C4-2B (cell line): ENCODE data around the gene ANKLE2.

Experiments
- H3K27ac ChIP-seq: fragments of 450-650 bp; 2 replicates; pipeline ENCODE4 v1.5.1; 2017
- ZFX ChIP-seq: fragments of 450-650 bp; IDR thresholded peaks from 2 replicates; pipeline ENCODE4 v1.6.1; 2017
- TF ChIP-seq, protein P1 (sequence below): fragments of 450-650 bp; conservative IDR thresholded peaks from 2 replicates; pipeline ENCODE4 v1.5.1; 2017; ENCODE audit warnings: mild to moderate bottlenecking

Gene ANKLE2

DNA sequence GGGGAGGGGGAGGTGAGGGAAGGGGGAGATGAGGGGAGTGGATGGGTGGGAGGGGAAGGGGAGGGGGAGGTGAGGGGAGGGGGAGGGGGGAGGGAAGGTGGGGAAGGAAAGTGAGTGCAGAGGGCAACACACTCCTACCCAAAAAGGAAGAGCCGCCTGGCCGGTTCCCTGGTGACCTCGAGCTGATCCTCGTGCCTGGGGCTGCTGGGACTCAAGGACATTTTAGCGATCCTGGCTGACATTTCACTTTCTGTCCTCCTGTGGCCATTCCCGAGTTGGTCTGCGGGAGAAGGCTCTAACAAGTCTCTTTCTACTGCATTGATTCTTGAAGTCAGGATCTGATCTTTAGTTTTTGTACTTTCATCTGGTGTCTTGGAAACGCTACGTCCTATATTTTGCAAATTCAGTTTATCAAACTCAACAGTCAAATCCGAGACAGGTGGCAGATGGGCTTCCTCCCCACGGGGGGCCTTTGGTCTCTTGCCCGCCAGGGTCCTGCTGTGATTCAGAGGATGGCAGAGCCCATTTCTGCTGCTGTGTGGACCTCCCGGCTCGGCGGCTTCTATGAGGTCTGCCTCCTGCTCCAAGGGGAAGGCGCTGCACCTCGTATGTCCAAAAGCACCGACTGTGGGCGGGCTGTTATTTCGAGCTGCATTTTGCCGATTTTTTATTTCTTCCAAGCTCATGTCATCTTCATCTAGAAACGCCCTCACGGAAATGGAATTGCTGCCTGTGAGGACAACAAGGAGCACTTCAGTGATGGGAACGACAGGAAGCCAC is 31.9 kb downstream of the ANKLE2 start:
- no peak for TF ChIP-seq ZFX
- TF ChIP-seq, protein P1, sequence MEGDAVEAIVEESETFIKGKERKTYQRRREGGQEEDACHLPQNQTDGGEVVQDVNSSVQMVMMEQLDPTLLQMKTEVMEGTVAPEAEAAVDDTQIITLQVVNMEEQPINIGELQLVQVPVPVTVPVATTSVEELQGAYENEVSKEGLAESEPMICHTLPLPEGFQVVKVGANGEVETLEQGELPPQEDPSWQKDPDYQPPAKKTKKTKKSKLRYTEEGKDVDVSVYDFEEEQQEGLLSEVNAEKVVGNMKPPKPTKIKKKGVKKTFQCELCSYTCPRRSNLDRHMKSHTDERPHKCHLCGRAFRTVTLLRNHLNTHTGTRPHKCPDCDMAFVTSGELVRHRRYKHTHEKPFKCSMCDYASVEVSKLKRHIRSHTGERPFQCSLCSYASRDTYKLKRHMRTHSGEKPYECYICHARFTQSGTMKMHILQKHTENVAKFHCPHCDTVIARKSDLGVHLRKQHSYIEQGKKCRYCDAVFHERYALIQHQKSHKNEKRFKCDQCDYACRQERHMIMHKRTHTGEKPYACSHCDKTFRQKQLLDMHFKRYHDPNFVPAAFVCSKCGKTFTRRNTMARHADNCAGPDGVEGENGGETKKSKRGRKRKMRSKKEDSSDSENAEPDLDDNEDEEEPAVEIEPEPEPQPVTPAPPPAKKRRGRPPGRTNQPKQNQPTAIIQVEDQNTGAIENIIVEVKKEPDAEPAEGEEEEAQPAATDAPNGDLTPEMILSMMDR = no peak
- no peak overlapping the region for H3K27ac ChIP-seq

DNA sequence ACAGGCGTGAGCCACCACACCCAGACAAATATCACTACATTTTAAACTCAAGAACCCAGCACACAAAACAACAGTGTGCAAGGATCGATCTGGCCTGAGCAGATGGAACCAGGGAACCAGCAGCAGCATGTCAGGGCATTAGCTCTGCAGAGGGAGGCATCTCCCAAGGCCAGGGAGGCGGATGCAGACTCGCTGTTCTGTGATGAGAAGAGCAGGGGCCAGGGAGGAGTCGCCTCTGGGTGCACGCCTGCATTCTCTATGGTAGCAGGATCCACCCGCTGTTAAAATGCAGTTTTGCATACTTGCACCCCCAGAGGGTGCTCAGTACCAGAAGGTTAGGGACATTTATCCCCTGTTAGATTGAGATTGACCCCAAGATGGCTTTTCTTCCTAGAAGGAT is 33.1 kb downstream of the ANKLE2 start:
- H3K27ac ChIP-seq = no peak overlapping the region
- TF ChIP-seq, protein P1 = no peak
- TF ChIP-seq ZFX = no peak

DNA sequence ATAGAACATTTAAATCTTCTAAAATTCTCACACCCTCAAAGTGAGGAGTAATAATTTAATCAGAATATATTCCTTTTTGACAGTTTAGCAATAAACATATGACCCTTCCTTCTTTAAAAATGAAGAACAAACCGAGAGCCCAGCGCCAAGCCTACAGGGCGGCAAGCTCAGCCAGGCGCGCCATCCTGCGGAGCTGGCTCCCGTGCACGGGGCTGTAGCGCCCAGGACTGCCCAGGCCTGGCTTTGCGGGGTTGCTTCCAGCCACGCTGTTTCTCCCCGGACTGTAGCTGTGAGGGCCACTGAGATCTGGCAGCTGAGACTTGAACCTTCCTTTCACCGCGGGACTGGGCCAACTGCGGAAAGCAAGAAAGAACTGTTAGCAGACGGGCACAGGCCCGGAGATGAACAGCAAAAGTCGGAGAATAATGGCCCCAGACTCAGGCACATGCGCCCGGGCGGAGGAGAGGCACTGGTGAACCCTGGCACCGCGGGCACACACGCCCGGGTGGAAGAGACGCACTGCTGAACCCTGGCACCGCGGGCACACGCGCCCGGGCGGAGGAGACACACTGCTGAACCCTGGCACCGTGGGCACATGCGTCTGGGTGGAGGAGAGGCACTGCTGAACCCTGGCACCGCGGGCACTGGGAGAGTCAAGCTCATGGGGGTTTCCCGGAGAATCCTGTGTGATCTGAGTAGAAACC is 34.4 kb downstream of the ANKLE2 start:
- no peak overlapping the region for H3K27ac ChIP-seq
- no peak for TF ChIP-seq ZFX
- TF ChIP-seq, protein P1 = no peak

DNA sequence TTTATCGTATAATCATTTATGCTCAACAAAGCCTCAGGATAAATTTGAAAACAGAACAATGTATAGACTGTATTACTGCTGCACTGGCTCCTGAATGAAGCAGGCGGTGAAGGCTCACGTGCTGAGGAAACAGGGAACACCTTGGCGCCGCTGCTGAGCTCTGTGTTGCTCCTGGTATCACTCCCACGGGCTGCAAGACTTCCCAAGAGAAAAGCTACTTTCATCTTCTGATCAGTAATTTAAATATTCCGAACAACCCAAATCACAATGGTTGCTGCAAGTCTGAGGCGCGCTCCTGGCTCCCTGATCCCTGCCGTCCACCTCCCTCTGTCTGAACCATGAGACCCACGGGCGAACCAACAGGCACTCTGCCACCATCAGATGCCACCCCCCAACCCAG is 35.2 kb downstream of the ANKLE2 start:
- H3K27ac ChIP-seq = no peak overlapping the region

DNA sequence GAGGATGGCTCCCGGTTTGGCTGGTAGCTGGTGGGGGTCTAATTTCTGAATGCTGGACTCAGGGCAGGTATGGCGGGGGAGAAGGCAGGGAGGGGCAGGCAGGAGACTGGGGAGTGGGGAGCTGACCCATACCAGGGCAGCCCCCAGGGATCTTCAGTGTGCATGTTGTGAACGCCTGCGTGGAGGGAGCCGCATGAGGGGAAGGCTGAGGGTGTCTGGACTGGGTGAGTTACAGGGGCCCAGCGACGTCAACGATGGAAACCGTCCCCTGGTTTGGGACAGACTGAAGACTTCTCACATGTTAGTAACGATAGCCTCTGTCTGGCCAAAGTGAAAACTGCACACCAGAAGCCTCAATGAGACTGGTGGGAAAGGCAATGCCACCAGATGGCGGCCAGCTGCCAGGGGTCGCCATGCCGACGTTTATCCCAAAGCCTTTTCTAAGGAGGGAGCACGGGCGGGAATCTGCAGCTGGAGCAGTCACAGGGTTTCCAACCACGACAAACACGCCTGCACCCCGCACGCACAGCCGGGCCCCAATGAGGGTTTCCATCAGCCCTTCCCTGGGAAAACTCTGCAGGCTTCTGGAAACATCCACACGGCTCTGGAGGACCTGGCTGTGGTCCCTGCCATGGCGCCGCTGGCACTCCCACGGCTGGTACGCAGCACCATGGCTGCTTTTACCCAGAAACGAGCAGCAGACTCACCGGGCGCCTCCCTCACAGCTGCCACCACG is 37.0 kb downstream of the ANKLE2 start:
- TF ChIP-seq ZFX = no peak
- TF ChIP-seq, protein P1 = no peak
- H3K27ac ChIP-seq = no peak overlapping the region

More for the DNA sequence above, 35.2 kb downstream of the ANKLE2 start:
- TF ChIP-seq, protein P1 = no peak
- TF ChIP-seq ZFX = no peak

DNA sequence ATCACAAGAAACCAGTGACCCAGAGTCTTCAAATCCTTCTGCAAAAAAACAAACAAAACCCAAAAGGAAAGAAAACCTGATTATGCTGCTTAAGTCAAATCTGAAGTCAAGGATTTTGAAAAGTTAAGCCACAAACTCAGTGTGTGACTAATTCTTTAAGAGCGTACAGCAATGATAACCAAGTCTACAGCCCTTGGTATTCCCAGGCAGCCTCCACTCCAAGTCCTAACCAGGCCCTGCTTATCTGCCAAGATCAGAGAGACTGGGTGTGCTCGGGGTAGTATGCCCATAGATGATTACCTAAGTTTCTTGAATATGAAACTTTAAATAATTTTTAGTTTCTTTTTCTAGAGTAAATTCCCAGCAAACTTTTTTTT is 37.9 kb downstream of the ANKLE2 start:
- H3K27ac ChIP-seq = no peak overlapping the region
- TF ChIP-seq, protein P1 = no peak
- TF ChIP-seq ZFX = no peak
